ENCODE measurements around the gene DCST2. TPM values are rescaled to one million over a fixed set of nuclear protein-coding genes. Genes with fewer than 3 reads are reported as not detected.

DCST2 gene
- total and polyA plus RNA-seq, 9 of the 15 experiments (the other 6 are each of a cell fraction or from before 2014, with no cell fraction given) = 0.09 to 0.49 (median 0.11) TPM; not detected in 3

- TF ChIP-seq CHD7 (IDR thresholded peaks at IDR 0.05; ENCODE audit: low read depth, low read length) (no peak), NR3C1 (CRISPR knock-in tag; IDR thresholded peaks at IDR 0.05) (no peak), TRIM28 (IDR thresholded peaks at IDR 0.05) (no peak), BMI1 (IDR thresholded peaks at IDR 0.05; ENCODE audit: low read length) (no peak), ZNF75A (CRISPR knock-in tag; IDR thresholded peaks at IDR 0.05) (no peak), ZNF134 (CRISPR knock-in tag; conservative IDR thresholded peaks at IDR 0.05) (no peak), TSC22D4 (tag; IDR thresholded peaks at IDR 0.05) (no peak), IFI16 (CRISPR knock-in tag; IDR thresholded peaks at IDR 0.05) (no peak), XRCC4 (IDR thresholded peaks at IDR 0.05; ENCODE audit: extremely low read depth, insufficient read depth, insufficient read length) (no peak), BCOR (IDR thresholded peaks at IDR 0.05) (no peak), CXXC5 (CRISPR knock-in tag; IDR thresholded peaks at IDR 0.05) (peak; percentile 74), EZH2 (IDR thresholded peaks at IDR 0.05; ENCODE audit: borderline replicate concordance, low read depth, low read length) (no peak), ZNF239 (CRISPR knock-in tag; IDR thresholded peaks at IDR 0.05) (no peak), FOXP1 (CRISPR knock-in tag; IDR thresholded peaks at IDR 0.05) (0 out of 2 replicates have a peak, but pooled peaks have one; percentile 5)
- TF ChIP-seq, protein P1, sequence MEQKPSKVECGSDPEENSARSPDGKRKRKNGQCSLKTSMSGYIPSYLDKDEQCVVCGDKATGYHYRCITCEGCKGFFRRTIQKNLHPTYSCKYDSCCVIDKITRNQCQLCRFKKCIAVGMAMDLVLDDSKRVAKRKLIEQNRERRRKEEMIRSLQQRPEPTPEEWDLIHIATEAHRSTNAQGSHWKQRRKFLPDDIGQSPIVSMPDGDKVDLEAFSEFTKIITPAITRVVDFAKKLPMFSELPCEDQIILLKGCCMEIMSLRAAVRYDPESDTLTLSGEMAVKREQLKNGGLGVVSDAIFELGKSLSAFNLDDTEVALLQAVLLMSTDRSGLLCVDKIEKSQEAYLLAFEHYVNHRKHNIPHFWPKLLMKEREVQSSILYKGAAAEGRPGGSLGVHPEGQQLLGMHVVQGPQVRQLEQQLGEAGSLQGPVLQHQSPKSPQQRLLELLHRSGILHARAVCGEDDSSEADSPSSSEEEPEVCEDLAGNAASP (IDR thresholded peaks at IDR 0.05) = no peak
- TF ChIP-seq, protein P2, sequence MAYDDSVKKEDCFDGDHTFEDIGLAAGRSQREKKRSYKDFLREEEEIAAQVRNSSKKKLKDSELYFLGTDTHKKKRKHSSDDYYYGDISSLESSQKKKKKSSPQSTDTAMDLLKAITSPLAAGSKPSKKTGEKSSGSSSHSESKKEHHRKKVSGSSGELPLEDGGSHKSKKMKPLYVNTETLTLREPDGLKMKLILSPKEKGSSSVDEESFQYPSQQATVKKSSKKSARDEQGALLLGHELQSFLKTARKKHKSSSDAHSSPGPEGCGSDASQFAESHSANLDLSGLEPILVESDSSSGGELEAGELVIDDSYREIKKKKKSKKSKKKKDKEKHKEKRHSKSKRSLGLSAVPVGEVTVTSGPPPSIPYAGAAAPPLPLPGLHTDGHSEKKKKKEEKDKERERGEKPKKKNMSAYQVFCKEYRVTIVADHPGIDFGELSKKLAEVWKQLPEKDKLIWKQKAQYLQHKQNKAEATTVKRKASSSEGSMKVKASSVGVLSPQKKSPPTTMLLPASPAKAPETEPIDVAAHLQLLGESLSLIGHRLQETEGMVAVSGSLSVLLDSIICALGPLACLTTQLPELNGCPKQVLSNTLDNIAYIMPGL (CRISPR knock-in tag; IDR thresholded peaks at IDR 0.05) = no peak
These were observed 45.1 kb upstream of the DCST2 start, which contains the start of gene EFNA3 (continued) for GRCh38 chr1:155078469-155079209.

Data from K562 (cell line).